G401 (cell line): ENCODE results near the gene MMD. TPM values are rescaled to one million over a fixed set of nuclear protein-coding genes. Genes with fewer than 3 reads are reported as not detected.
"Not testable (repeated sequence)": the region's sequence is repeated elsewhere in the genome, so short reads cannot be mapped to it uniquely, and the experiment has no call there.

Experiments
- DNase-seq: peaks from one replicate; pipeline ENCODE4 v3.0.0-alpha.2; 2015; ENCODE audit warnings: low spot score
- in situ Hi-C: cut with HindIII; loops from 2 replicates; pipeline ENCODE4 v1.10.0; 2016; ENCODE audit warnings: low sequenced_read_pairs, mixed read lengths
- total RNA-seq: library from RNA; depleted of rRNA; stranded (reverse); fragments of >200 nt; shearing (Covaris generic); gene quantifications from 2 replicates; pipeline ENCODE4 v1.2.3, GENCODE V29; 2014; rRNA removed

MMD gene
- 5.5 and 7.5 TPM in 2 replicates for total RNA-seq

- in situ Hi-C loops = no loop called here
- DNase-seq = no peak
These were observed at the start of gene MMD for GRCh38 chr17:55421179-55421934. TSS of gene MMD (minus strand) at chr17:55421835. CDS start at chr17:55421695, 140 bp downstream.

GRCh38 chr17:55466671-55467070, 45.0 kb upstream of the MMD start:
- DNase-seq = no peak

GRCh38 chr17:55465771-55466170, 44.1 kb upstream of the MMD start:
- in situ Hi-C loops = not testable (repeated sequence)

More at GRCh38 chr17:55466671-55467070, 45.0 kb upstream of the MMD start:
- in situ Hi-C loops = no loop called here

GRCh38 chr17:55463600-55463999, 42.0 kb upstream of the MMD start:
- no peak for DNase-seq
- in situ Hi-C loops = no loop called here

More at GRCh38 chr17:55465771-55466170, 44.1 kb upstream of the MMD start:
- DNase-seq = not testable (repeated sequence)

GRCh38 chr17:55462711-55463110, 41.1 kb upstream of the MMD start:
- in situ Hi-C loops = no loop called here
- no peak for DNase-seq

- in situ Hi-C loops = no loop called here
These were observed 40.6 kb upstream of the MMD start for GRCh38 chr17:55462234-55462633.

GRCh38 chr17:55458978-55459377, 37.3 kb upstream of the MMD start:
- no peak for DNase-seq
- in situ Hi-C loops = no loop called here

More at GRCh38 chr17:55462234-55462633, 40.6 kb upstream of the MMD start:
- no peak for DNase-seq

- DNase-seq = no peak
- in situ Hi-C loops = no loop called here
These were observed 36.8 kb upstream of the MMD start for GRCh38 chr17:55458287-55458900.

- in situ Hi-C loops = no loop called here
These were observed 34.9 kb upstream of the MMD start for GRCh38 chr17:55456307-55457240.

GRCh38 chr17:55454906-55455474, 33.4 kb upstream of the MMD start:
- DNase-seq = no peak
- in situ Hi-C loops = no loop called here

More at GRCh38 chr17:55456307-55457240, 34.9 kb upstream of the MMD start:
- DNase-seq = no peak

- DNase-seq = no peak
- in situ Hi-C loops = no loop called here
These were observed 32.4 kb upstream of the MMD start for GRCh38 chr17:55453839-55454557.

- no peak for DNase-seq
- in situ Hi-C loops = no loop called here
These were observed 30.6 kb upstream of the MMD start for GRCh38 chr17:55452139-55452790.

GRCh38 chr17:55451758-55452138, 30.1 kb upstream of the MMD start:
- no peak for DNase-seq
- in situ Hi-C loops = no loop called here

- DNase-seq = no peak
- in situ Hi-C loops = no loop called here
These were observed 29.6 kb upstream of the MMD start for GRCh38 chr17:55451203-55451641.

GRCh38 chr17:55450232-55450825, 28.7 kb upstream of the MMD start:
- in situ Hi-C loops = no loop called here

GRCh38 chr17:55448681-55449080, 27.0 kb upstream of the MMD start:
- no peak for DNase-seq
- in situ Hi-C loops = no loop called here

More at GRCh38 chr17:55450232-55450825, 28.7 kb upstream of the MMD start:
- no peak for DNase-seq

GRCh38 chr17:55446581-55447205, 25.1 kb upstream of the MMD start:
- in situ Hi-C loops = no loop called here
- no peak for DNase-seq
